Ishikawa (cell line): Measurements from ENCODE around the gene DENND1C.
A peak's percentile ranks its signal among the peaks of the same experiment; 100 is the strongest.

Experiments used
- CEBPB ChIP-seq: IDR thresholded peaks from 2 replicates; pipeline ENCODE4 v1.6.1; 2012
- CREB1 ChIP-seq: IDR thresholded peaks from 2 replicates; pipeline ENCODE4 v1.6.1; 2012; ENCODE audit warnings: low read depth
- EGR1 ChIP-seq: IDR thresholded peaks from 2 replicates; pipeline ENCODE4 v1.6.1; 2012
- EP300 ChIP-seq: IDR thresholded peaks from 2 replicates; pipeline ENCODE4 v1.6.1; 2012; ENCODE audit warnings: borderline replicate concordance
- FOXM1 ChIP-seq: IDR thresholded peaks from 2 replicates; pipeline ENCODE4 v1.6.1; 2012; ENCODE audit warnings: low read depth, borderline replicate concordance
- NFIC ChIP-seq: IDR thresholded peaks from 2 replicates; pipeline ENCODE4 v1.6.1; 2012
- RAD21 ChIP-seq: IDR thresholded peaks from 2 replicates; pipeline ENCODE4 v1.6.1; 2012; ENCODE audit warnings: low read depth
- REST ChIP-seq: IDR thresholded peaks from 2 replicates; pipeline ENCODE4 v1.6.1; 2012; ENCODE audit warnings: low read depth, mild to moderate bottlenecking
- TAF1 ChIP-seq: IDR thresholded peaks from 2 replicates; pipeline ENCODE4 v1.6.1; 2012; ENCODE audit warnings: low read depth, mild to moderate bottlenecking
- TCF12 ChIP-seq: IDR thresholded peaks from 2 replicates; pipeline ENCODE4 v1.6.1; 2012; ENCODE audit warnings: low read depth
- TEAD4 ChIP-seq: IDR thresholded peaks from 2 replicates; pipeline ENCODE4 v1.6.1; 2012
- YY1 ChIP-seq: IDR thresholded peaks from 2 replicates; pipeline ENCODE4 v1.6.1; 2012; ENCODE audit warnings: low read depth
- ZBTB7A ChIP-seq: IDR thresholded peaks from 2 replicates; pipeline ENCODE4 v1.6.1; 2012; ENCODE audit warnings: low read depth
- TF ChIP-seq, protein P1 (sequence below): IDR thresholded peaks from 2 replicates; pipeline ENCODE4 v1.6.1; 2012
- TF ChIP-seq, protein P2 (sequence below): IDR thresholded peaks from 2 replicates; pipeline ENCODE4 v1.6.1; 2012

The DENND1C gene

DNA sequence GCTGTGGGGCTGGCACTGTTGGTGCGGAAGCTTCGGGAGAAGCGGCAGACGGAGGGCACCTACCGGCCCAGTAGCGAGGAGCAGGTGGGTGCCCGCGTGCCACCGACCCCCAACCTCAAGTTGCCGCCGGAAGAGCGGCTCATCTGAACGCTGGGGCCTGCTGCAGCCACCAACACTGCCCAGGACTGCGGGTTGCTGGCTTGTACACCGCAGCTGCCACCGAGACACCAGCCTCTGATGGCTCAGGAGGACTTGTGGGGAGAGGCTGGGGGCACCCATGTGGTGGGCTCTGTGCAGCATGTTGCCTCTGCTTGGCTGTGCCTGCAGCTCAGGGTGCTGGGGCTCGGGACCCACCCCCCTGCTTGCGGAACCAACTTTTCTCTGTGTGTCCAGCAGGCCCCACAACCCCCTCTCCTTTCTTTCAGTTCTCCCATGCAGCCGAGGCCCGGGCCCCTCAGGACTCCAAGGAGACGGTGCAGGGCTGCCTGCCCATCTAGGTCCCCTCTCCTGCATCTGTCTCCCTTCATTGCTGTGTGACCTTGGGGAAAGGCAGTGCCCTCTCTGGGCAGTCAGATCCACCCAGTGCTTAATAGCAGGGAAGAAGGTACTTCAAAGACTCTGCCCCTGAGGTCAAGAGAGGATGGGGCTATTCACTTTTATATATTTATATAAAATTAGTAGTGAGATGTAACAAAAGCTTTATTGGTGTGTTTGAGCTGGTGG lies 14.9 kb downstream of the DENND1C start:
- no peak for TF ChIP-seq RAD21

DNA sequence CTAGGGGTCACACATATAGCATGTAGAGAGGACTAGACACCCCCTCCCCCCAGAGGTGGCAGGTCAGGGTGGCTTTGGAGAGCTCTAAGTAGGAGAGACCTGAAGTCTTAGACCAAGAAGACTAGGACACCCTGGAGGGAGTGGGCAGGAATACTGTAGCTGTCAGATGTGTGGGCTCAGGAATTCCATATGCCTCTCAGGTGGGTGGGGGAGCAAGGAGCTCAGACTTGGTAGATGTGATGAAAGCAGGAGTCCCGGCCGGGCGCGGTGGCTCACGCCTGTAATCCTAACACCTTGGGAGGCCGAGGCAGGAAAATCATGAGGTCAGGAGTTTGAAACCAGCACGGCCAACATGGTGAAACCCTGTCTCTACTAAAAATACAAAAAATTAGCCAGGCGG lies 15.9 kb downstream of the DENND1C start:
- TF ChIP-seq FOXM1 (no peak), CREB1 (no peak), RAD21 (no peak), EP300 (no peak), REST (no peak), CEBPB (no peak), EGR1 (no peak), ZBTB7A (no peak), TCF12 (no peak), TAF1 (no peak), TEAD4 (no peak), NFIC (no peak), YY1 (no peak)
- TF ChIP-seq, protein P1, sequence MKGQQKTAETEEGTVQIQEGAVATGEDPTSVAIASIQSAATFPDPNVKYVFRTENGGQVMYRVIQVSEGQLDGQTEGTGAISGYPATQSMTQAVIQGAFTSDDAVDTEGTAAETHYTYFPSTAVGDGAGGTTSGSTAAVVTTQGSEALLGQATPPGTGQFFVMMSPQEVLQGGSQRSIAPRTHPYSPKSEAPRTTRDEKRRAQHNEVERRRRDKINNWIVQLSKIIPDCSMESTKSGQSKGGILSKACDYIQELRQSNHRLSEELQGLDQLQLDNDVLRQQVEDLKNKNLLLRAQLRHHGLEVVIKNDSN, result no peak
- TF ChIP-seq, protein P2, sequence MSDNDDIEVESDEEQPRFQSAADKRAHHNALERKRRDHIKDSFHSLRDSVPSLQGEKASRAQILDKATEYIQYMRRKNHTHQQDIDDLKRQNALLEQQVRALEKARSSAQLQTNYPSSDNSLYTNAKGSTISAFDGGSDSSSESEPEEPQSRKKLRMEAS, result no peak

- TF ChIP-seq YY1, result no peak
These were observed 16.6 kb downstream of the DENND1C start for GRCh38 chr19:6465006-6465405.

DNA sequence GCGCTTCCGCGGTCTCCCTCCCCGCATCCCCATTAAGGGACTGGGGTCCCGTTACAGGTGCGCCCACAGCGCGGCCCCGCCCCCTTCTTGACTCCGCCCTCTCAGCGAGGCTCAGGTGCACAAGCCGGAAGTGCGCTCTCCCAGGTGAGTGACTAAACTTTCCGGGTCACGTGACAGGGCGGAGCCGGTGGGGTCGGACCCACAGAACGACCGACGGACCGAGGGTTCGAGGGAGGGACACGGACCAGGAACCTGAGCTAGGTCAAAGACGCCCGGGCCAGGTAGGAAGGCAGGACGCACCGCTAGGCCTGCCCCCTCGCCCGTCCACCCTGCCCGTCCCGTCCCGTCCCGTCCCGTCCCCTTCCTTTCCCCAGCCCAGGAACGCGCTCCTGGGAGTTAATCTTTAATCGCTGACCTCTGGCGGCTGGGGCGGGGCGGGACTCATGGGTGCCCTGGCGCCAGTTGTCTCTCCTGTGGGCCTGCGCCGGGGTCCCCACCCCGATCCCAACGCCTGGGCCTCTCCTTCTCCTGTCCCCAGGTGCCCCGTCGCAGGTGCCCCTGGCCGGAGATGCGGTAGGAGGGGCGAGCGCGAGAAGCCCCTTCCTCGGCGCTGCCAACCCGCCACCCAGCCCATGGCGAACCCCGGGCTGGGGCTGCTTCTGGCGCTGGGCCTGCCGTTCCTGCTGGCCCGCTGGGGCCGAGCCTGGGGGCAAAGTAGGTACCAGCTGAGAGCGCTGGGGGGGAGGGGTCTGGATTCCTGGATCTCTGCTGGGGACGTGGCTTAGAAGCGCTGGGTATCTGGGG lies 17.3 kb downstream of the DENND1C start, which contains the start of gene CRB3:
Gene CRB3 (plus strand): TSS at position 202 of the 804 bp plus-strand sequence. CDS start 431 bp downstream, at position 633.
- TF ChIP-seq, protein P2, result peak; percentile 60; the same call in 1 of the 2 replicates
- no peak for TF ChIP-seq NFIC
- no peak for TF ChIP-seq EGR1
- TF ChIP-seq TAF1, result peak; percentile 63; the same call in 1 of the 2 replicates
- TF ChIP-seq ZBTB7A, result peak; percentile 81
- TF ChIP-seq TCF12, result peak; percentile 65; the same call in 1 of the 2 replicates
- 0 out of 2 replicates have a peak, but pooled peaks have one; percentile 15 for TF ChIP-seq TEAD4
- no peak for TF ChIP-seq FOXM1
- TF ChIP-seq CEBPB, result no peak
- 0 out of 2 replicates have a peak, but pooled peaks have one; percentile 11 for TF ChIP-seq CREB1
- TF ChIP-seq REST, result no peak
- TF ChIP-seq, protein P1, result peak; percentile 98

- peak; percentile 80 for TF ChIP-seq TEAD4
- peak; percentile 55 for TF ChIP-seq TCF12
- TF ChIP-seq RAD21, result peak; percentile 34
- TF ChIP-seq, protein P1, result 0 out of 2 replicates have a peak, but pooled peaks have one; percentile 12
- TF ChIP-seq, protein P2, result peak; percentile 58
- no peak for TF ChIP-seq CREB1
- TF ChIP-seq YY1, result peak; percentile 61
- TF ChIP-seq TAF1, result no peak
- peak; percentile 97 for TF ChIP-seq ZBTB7A
- no peak for TF ChIP-seq REST
- TF ChIP-seq CEBPB, result no peak
- TF ChIP-seq FOXM1, result no peak
- TF ChIP-seq EP300, result 0 out of 2 replicates have a peak, but pooled peaks have one; percentile 17
- TF ChIP-seq EGR1, result no peak
- TF ChIP-seq NFIC, result peak; percentile 43
These were observed 21.3 kb downstream of the DENND1C start for GRCh38 chr19:6460099-6460884.
